NT2/D1 (cell line): ENCODE measurements around the gene CYFIP2.

ENCODE experiments used
- SUZ12 ChIP-seq: IDR thresholded peaks from 2 replicates; pipeline ENCODE4 v1.6.1; 2011; ENCODE audit not compliant: insufficient read length, insufficient read depth; ENCODE audit errors: extremely low read depth
- YY1 ChIP-seq: IDR thresholded peaks from 2 replicates; pipeline ENCODE4 v1.6.1; 2011; ENCODE audit not compliant: insufficient read length, insufficient read depth
- ZNF274 ChIP-seq: IDR thresholded peaks from 2 replicates; pipeline ENCODE4 v1.6.1; 2011; ENCODE audit warnings: mild to moderate bottlenecking, low read depth, low read length

- TF ChIP-seq YY1 (no peak), ZNF274 (no peak), SUZ12 (no peak)
Measured at GRCh38 chr5:157443041-157443549, 177.2 kb downstream of the CYFIP2 start.
